ENCODE results near the gene ADAMTS10.
"Not testable (repeated sequence)": the region's sequence is repeated elsewhere in the genome, so short reads cannot be mapped to it uniquely, and the experiment has no call there.

The ADAMTS10 gene

DNA sequence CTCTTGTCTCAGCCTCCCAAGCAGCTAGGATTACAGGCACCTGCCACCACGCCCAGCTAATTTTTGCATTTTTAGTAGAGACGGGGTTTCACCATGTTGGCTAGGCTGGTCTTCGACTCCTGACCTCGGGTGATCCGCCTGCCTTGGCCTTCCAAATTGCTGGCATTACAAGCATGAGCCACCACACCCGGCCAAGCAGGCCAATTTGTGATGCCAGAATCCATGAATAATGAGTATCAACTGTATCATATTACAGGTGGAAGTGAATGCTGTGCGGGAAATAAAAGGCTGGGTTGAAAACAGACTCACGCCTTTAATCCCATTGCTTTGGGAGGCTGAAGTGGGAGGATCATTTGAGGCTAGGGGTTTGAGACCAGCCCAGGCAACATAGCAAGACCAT, 16.3 kb upstream of the ADAMTS10 start:
- DNase-seq = no peak

DNA sequence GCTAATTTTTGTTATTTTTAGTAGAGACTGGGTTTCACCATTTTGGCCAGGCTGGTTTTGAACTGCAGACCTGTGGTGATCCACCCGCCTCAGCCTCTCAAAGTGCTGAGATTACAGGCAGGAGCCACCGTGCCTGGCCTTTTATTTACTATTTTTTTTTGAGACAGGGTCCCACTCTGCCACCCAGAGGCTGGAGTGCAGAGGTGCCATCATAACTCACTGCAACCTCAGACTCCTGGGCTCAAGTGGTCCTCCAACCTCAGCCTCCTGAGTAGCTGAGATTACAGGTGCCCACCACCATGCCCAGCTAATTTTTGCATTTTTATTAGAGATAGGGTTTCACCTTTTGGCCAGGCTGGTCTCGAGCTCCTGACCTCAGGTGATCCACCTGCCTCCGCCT, 12.4 kb upstream of the ADAMTS10 start:
- DNase-seq = not testable (repeated sequence)

DNA sequence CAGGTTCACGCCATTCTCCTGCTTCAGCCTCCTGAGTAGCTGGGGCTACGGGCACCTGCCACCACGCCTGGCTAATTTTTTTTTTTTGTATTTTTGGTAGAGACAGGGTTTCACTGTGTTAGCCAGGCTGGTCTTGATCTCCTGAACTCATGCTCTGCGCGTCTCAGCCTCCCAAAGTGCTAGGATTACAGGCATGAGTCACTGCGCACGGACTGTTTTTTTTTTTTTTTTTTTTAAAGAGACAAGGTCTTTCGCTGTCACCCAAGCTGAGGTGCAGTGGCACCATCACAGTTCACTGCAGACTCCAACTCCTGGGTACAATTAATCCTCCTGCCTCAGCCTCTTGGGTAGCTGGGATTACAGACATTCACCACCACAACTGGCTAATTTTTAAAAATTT, 8.2 kb upstream of the ADAMTS10 start:
- no peak for DNase-seq

DNA sequence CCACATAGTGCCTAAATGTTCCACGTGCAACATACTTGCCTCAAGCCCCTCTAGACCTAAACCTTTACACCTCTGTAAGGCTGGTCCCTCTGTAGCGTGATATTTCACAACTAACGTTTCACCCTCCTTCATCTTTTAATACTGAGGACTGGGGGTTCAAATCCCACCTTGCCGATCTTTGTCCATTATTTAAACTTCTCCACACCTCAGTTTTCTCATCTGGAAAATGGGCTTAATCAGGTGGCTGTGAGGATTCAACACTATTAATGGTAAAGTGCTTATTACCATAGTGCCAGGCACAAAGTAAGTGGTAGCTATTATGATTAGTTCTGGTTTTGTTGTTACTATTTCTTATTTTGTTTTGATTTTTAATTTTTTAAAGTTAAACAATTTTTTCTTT, 7.5 kb upstream of the ADAMTS10 start:
- no peak for DNase-seq

- not testable (repeated sequence) for DNase-seq
Measured at GRCh38 chr19:8617325-8617724, 6.8 kb upstream of the ADAMTS10 start.

- no peak for DNase-seq
Measured at GRCh38 chr19:8616861-8617260, 6.3 kb upstream of the ADAMTS10 start.

DNA sequence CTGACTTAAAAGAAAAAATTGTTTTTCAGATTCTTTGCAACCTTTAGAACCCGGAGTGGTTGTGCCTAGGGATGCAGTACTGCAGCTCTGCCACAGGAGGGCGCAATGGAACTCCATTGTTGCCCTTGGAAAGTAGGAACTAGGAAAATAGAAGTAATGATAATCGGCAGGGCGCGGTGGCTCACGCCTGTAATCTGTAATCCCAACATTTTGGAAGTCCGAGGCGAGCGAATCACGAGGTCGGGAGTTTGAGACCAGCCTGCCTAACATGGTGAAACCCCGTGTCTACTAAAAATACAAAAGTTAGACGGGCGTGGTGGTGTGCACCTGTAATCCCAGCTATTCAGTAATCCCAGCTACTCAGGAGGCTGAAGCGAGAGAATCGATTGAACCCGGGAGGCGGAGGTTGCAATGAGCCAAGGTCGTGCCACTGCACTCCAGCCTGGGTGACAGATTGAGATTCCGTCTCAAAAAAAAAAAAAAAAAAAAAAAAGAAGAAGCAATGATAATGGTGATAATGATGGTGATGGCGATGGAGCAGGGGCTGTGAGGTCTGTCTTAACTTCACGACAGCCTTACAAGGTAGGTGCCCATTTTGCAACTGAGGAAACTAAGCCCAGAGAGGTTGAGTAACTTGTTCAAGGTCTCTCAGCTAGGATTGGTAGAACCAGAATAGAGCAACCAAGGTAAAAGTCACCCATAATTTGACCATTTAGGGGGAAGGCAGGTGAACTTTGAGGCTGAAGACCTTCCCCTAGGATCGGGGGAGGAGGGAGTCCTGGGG, 5.5 kb upstream of the ADAMTS10 start:
- DNase-seq = no peak

DNA sequence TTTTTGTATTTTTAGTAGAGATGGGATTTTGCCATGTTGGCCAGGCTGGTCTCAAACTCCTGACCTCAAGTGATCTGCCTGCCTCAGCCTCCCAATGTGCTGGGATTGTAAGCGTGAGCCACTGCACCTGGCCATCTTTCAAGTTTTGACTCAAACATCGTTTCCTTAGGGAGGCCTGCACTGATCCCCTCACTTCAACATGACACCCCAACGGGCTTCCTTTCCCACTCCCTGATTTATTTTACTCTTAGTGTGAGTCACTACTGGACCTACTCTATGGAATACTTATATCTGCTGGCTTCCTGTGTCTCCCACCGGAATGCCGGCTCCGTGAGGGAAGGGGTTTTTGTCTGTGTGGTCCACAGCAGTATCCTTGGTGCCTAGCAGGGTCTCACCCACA, 4.5 kb upstream of the ADAMTS10 start:
- DNase-seq = no peak

- DNase-seq = no peak
Measured at GRCh38 chr19:8614455-8614854, 3.9 kb upstream of the ADAMTS10 start.

- no peak for DNase-seq
Measured at GRCh38 chr19:8612807-8613171, 2.3 kb upstream of the ADAMTS10 start.

- DNase-seq = no peak
Measured at GRCh38 chr19:8611877-8612806, 1.6 kb upstream of the ADAMTS10 start.

DNA sequence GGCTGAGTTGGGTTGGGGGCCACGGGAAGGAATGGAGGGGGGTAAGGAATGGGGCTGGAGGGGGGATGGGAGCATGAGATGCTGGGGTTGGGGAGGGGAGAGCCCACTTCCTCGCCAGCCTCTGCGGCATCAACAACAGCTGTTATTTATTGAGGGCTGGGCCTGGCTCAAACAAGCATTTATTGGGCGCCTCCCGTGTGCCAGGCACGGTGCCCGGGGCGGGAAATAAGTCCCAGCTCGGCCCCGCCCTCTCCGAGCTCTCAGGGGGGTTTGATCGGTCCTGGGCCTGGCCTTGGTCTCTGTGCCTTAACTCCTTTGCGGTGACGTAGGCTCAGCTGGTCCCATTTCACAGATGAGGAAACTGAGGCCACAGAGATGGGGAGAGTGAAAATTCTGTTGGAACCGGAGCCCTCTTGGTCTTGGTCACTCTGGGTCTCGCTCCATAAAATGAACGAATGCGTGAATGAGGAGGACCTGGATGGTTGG, 919 bp upstream of the ADAMTS10 start:
- no peak for DNase-seq

DNA sequence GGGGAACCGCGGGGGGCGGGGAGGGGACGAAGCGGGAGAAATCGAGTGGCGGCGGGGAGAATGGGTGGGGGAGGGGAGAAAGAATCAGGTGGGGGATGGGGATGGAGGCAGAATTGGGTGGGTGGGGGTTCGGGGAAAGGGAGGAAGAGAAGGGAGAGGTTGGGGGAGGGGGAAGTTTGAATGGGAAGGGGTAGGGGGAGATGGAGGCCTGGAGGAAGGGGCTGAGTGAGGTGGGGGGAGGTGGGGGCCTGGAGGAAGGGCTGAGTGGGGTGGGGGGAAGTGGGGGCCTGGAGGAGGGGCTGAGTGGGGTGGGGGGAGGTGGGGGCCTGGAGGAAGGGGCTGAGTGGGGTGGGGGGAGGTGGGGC, 403 bp upstream of the ADAMTS10 start:
- DNase-seq = no peak

GRCh38 chr19:8609279-8610040, 1.1 kb downstream of the ADAMTS10 start:
- DNase-seq = no peak

GRCh38 chr19:8608941-8609278, 1.6 kb downstream of the ADAMTS10 start:
- no peak for DNase-seq

- DNase-seq = no peak
Measured at GRCh38 chr19:8607386-8607785, 3.1 kb downstream of the ADAMTS10 start.

DNA sequence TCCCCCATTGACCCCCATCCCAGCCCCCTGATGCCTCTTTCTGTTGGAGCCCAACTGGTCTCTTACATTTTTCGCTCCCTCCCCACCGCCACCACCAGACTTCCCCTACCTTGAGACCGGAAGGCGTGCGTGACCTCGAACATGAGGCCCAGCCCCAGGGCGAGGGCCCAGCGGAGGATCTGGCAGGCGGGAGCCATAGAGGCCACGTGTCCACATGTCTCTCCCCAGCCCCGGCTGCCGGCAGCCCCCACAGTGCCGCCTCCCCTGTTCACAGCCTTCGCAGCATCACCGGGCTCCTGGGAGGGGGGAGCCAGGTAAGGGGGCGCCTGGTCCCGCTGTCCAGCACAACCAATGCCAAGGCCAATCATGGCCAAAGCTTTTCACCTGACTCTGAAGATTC, 5.0 kb downstream of the ADAMTS10 start:
- no peak for DNase-seq

GRCh38 chr19:8601796-8602195, 8.7 kb downstream of the ADAMTS10 start:
- no peak for DNase-seq

DNA sequence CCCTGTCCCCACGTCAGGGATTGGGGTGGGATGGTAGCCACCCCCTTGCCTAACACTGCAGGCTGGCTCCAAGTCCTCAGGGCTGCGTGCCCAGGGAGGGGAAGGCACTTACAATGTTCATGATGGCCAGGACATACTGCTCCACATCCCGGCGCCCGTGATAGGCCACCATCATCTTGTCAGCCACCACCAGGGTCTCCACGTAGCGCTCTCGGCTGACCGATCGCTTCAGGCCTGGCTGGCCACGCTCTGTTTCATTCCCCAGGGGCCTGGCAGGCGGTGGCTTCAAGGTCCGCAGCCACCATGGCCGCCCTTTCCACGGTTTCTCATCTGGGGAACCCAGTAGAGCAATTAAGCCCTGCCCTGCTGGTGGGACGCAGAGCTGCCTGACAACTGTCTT, 9.7 kb downstream of the ADAMTS10 start:
- DNase-seq = no peak

- no peak for DNase-seq
Measured at GRCh38 chr19:8600064-8600463, 10.5 kb downstream of the ADAMTS10 start.

- no peak for DNase-seq
Measured at GRCh38 chr19:8596168-8596567, 14.3 kb downstream of the ADAMTS10 start.

DNA sequence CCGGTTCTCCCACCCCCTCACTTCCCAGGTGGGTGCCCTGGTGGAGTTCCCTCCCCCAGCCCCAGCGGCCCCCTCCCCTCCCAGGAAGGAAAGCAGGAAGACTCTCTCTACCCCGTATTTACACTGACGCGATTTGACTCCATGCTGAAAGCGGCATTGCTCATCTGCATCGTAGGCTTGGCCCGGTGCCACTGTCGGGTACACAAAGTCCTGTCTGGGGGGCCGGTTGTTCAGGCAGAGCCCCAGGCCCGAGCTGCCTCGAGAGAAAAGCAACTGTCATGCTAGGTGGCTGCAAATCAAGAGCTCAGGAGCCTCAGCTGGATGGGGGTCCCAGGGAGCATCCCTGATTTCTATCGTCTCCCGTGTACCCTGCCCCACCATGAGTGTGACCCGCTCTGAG, 14.9 kb downstream of the ADAMTS10 start:
- no peak for DNase-seq

DNA sequence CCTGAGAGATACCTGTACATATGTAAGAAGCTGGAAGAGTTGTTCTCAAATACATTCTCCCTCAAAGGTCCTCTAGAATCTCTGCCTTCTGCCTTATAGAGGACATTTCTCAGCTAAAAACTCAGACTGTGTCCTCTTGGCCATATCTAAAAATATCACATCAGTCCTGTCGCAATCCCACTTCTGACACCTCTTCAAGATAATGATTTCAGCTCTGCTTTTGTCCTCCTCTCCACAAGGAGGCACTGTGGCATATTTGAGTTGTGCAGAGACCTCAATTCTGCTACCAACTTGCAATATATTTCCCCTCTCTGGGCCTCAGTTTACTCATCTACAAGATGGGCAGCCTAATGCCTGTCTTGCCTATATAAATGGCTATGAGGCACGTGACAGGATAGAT, 16.6 kb downstream of the ADAMTS10 start:
- no peak for DNase-seq
